Stimulated activated CD4-positive, alpha-beta T cell treated with anti-CD3 and anti-CD28 coated beads, Interleukin-15, amount 100 ng/mL, for 48 hours (primary cell): ENCODE measurements around the gene KRTAP5-2.
A peak's percentile ranks its signal among the peaks of the same experiment; 100 is the strongest.
"Not testable (repeated sequence)": the region's sequence is repeated elsewhere in the genome, so short reads cannot be mapped to it uniquely, and the experiment has no call there.

Source experiments
- DNase-seq, 2 donors: peaks; one replicate each; pipeline ENCODE4 v3.0.0-alpha.2; 2020; ENCODE audit warnings: low read depth in 2 of 2

The KRTAP5-2 gene

DNA sequence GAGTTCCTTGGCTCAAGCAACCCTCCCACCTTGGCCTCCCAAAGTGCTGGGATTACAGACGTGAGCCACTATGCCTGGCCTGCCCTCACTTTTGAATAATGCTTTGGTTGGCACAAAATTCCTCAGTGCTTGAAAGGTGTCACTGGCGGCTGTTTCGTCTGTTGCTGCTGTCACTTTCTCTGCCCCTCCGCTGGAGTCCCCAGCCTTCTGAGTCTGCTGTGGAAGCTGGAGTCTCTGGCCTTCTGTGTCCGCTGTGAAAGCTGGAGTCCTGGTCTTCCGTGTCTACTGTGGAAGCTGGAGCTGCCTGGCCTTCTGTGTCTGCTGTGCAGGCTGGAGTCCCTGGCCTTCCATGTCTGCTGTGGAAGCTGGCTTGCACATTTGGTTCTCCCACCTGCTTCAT is 8.1 kb downstream of the KRTAP5-2 start:
- no peak for DNase-seq

DNA sequence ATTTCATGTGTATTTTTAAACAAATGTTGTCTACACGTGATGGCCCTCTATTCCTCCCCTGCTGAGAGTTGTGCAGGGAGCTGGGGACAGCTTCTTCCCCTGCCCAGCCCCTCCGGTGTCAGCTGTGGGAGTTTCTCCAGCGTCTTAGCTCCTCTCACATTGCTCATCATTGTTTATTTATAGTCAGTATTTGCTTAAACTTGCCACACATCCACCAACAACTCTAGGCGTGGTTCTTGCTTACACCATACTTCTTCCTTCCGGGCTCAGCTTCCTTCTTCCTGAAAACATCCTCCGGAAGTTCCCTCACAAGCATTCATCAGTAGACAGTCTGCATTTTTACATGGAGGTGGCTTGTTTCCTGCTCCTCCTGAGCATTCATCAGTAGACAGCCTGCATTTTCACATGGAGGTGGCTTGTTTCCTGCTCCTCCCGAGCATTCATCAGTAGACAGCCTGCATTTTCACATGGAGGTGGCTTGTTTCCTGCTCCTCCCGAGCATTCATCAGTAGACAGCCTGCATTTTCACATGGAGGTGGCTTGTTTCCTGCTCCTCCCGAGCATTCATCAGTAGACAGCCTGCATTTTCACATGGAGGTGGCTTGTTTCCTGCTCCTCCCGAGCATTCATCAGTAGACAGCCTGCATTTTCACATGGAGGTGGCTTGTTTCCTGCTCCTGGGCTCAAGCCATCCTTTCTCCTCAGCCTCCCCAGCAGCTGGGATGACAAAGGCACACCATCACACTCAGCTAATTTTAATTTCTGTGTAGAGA is 8.7 kb downstream of the KRTAP5-2 start:
- DNase-seq, result not testable (repeated sequence)

DNA sequence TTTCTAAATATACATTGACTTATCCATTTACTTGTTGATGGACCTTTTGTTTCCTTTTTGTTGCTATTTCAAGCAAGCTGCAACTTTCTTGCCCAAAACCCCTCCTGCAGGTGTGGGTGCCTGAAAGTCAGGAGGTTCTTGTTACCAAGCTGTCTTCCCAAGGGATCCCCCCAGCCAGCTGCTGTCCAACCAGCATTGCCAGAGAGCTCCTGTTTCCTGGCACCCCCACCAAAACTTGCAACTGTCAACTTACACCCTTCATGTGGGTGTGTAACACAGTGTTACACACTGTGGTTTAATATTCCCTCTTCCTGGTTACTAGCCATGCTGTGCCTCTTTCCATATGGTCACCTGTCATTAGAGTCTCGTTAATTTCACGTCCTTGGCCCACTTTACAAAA is 11.4 kb downstream of the KRTAP5-2 start:
- DNase-seq, result no peak

DNA sequence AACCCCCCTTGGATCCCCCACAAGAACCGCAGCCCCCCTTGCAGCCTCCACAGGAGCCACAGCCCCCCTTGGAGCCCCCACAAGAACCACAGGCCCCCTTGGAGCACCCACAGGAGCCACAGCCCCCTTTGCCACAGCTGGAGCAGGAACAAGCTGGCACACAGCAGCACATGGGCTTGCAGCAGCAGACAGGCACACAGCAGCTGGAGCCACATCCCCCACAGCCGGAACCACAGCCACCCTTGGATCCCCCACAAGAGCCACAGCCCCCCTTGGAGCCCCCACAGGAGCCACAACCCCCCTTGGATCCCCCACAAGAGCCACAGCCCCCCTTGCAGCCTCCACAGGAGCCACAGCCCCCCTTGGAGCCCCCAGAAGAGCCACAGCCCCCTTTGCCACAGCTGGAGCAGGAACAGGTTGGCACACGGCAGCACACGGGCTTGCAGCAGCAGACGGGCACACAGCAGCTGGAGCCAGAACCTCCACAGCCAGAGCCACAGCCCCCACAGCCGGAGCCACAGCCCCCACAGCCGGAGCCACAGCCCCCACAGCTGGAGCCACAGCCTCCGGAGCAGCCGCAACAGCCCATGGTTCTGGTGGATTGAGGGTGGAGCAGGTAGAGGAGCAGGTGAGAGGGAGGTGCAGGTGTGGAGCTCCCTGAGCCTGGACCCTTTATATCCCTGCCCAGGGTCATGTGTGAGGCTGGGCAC is 13.3 kb downstream of the KRTAP5-2 start, which contains the start of gene KRTAP5-1:
Gene KRTAP5-1, minus strand, starts transcription at position 623 of the 710 bp plus-strand sequence. Its CDS starts 34 bp downstream, at position 589.
- DNase-seq, result not testable (repeated sequence)

DNA sequence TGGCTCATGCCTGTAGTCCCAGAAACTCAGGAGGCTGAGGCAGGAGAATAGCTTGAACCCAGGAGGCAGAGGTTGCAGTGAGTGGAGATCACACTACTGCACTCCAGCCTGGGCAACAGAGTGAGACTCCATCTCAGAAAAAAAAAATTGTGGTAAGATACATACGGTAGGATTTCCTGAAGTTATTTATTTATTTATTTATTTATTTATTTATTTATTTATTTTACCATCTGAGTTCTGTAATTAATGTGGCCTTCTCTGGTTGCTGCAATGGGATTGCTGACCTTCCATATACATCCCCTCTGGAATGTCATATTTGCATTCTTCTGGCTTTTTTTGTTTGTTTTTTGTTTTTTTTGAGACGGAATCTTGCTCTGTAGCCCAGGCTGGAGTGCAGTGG is 15.2 kb downstream of the KRTAP5-2 start:
- DNase-seq, result not testable (repeated sequence)

DNA sequence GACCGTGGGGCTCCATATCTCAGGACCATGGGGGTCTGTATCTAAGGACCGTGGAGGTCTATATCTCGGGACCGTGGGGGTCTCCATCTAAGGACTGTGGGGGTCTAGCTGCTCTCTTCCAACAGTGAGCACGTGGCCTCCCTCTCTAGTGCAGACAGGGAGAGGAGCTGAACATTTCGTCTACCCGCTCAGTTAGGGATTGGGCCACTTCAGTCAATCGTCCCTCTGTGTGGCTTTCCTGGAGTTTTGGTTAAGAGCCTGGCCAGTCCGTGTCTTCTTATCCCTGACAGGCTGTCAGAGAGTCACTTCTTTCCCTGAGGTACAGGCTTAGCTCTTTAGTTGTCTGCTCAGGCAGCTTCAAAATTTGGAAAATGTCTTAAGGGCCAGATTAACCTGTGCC is 16.1 kb downstream of the KRTAP5-2 start:
- no peak for DNase-seq

DNA sequence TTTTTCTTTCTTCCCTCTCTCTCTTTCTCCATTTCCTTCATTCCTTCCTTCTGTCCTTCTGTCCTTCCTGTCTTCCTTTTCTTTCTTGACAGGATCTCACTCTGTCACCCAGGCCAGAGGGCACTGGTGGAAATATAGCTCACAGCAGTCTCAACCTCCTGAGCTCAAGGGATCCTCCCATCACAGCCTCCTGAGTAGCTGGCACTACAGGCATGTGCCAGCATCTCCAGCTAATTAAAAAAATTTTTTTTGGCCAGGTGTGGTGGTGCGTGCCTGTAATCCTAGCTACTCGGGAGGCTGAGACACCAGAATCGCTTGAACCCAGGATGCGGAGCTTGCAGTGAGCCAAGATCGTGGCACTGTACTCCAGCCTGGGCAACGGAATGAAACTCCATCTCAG is 21.3 kb downstream of the KRTAP5-2 start:
- DNase-seq, result no peak

DNA sequence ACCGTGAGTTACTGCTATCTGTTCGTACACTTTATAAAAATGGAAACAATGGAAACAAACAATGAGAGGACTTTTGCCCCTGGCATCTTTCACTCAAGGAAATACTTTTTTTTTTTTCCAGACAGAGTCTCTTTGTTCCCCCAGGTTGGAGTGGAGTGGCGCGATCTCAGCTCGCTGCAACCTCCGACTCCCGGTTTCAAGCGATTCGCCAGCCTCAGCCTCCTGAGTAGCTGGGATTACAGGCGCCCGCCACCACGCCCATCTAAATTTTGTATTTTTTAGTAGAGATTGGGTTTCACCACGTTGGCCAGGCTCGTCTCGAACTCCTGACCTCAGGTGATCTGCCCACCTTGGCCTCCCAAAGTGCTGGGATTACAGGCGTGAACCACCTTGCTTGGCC is 22.3 kb downstream of the KRTAP5-2 start:
- DNase-seq, result not testable (repeated sequence)

DNA sequence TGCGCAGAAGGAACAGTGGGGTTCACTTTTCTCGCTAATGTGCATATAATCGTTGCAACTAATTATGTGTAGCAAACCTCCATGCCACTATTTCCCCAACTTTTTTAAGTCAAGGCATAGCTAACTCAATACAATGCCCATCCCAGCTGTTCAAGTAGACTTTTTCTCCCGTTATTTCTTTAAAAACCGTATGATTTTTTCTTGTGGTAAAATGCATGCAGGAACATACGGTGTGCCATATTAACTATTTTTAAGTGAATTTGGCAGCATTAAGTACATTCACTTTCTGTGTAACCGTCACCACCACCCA is 23.2 kb downstream of the KRTAP5-2 start:
- DNase-seq, result no peak

DNA sequence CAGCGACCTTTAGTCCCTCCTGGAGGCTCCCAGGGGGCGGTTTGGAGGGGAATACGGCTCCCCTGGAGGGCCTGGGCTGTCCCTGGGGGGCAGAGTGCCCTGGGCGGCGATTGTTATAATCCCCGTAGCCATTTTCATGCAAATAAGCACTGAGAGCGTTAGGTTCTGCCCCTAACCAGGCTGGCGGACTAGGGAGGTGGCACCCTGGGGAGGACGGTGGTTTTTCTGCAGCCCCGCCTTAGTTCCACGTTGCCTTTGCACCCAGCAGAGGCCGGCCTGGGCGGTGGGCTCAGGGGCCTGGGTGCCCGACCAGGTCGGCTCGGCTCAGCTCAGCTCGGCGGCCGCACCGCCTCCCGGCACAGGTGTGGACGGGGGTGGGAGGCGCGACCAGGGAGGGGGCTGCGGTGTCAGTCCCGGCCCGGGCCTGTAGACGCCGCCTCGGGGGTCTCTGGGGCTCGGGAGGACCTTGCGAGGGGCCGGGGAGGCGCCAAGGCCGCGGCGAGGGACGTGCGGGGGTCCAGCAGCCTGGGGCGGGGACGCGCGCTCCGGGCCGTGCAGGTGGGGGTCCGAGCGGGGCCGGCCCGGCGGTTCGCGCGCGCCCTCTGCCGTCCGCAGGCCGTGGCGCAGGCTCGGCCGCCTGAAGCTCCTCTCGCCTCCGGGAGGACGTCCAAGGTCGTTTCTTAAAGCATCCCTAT is 23.7 kb downstream of the KRTAP5-2 start:
- peak in 1 of 2 donors; percentile 26 for DNase-seq

DNA sequence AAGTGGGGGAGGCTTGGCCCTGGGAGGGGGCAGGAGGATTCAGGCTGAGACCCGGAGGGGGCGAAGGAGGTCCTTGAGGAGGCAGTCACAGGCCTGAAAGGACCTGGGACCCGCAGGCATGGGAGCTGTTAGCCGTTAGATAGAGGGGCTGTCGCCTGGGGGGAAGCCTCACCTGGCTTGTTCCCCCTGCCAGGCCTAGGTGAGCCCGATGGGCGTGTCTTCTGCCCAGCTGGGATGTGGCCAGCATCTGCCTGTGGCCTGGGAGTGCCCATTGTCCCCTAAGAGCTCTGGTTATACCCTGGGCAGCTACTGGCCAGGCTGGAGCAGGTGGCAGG is 24.2 kb downstream of the KRTAP5-2 start:
- DNase-seq, result no peak

DNA sequence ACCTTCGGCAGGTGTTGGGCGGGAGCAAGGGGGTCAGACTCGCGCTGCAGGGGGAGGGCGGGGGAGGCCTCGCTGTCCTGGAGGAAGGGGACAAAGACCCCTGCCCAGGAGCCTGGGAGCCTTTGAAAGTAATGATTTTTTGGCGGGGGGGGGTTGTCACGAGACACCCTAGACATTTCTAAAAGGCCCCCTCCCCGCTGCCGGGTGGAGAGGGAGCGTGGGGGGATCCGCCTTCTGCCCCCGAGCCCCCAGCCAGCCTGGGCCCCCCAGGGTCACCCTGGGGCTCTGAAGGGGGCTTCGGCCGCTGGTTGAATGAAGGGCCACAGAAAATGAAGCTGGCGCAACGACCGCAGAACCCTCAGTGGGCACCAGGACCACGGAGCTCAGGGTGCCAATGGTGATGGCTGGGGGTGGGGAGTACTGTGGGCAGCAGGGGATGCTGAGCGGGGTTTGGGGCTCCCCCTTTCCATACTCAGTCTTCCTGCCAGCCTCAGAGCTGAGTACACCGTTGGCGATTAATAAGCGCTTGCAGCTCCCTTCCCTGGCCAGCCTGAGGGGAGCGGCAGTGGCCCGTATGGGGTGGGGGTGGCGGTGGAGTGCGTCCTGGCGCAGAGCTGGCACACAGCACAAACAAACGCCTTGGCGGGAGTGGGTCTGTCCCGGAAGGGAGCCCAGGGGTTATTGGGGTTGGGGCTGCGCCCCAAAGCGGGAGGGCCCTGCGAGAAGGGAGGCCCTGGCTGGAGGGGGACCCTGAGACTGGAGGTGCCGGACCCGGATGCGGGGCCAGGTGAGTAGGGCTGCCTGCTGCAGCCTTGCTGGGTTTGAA is 24.8 kb downstream of the KRTAP5-2 start:
- DNase-seq, result no peak

DNA sequence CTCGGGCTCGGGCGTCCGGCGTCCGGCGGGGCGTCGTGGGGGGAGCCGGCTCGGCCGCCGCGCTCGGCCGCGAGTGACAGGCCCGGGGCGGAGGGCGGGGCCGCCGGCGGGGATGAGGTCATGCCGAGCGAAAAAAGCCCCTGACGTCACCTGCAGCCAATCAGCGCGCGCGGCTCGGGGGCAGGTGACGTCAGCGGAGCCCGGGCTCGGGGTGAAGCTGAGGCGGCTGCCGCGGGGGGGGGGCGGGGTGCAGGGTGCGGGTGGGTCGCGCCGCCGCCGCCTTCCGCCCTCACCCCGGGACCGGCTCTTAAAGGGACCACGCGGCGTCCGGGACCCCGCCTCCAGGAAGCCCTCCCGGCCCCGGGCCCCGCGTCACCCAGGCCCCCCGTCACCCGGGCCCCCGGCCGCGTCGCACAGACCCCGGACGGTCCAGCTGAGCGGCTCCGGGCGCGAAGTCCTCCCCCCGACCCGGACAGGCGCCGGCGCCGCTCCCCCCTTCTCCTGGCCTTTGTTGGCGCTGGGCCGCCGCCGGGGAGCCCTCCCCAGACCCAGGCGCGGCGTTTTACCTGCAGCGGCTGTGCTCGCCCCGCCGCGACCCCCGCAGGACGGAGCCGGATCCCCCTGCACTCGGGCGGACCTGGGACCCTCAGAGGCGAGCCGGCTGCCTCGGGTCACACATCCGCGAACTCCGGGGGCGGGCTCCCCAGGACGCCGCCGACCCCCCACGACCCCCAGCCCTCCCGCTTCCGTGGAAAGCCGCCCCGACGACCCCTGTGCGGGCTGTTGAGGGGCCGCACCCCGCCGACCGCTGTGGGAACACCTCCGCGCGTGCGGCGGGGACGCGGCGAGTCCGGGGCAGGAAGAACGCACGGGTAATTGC is 25.7 kb downstream of the KRTAP5-2 start, which contains the start of gene DUSP8:
Gene DUSP8, minus strand, starts transcription at position 75 of the 880 bp plus-strand sequence. CDS start 6,445 bp downstream, outside the sequence.
- peak; percentile 80 to 87 for DNase-seq

DNA sequence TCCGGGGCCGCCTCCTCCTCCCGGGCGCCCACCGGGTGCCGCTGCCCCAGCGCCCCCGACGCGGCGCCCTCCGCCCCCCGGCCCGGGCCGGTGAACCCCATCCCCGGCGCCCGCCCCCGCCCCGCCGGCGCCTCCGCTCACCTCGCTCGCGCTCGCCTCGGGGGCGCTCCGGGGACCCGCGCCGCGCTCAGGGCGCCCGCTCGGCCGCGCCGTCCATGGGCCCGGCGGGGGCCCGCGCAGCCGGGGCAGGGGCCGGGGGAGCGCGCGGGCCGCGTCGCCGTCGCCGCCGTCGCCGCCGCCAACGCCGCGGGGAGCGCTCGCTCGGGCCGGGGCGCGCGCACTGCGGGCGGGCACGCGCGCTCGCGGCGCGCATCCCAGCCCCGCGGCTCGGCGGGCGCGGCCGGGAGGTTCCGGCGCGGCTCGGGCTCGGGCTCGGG is 26.3 kb downstream of the KRTAP5-2 start:
- no peak for DNase-seq

DNA sequence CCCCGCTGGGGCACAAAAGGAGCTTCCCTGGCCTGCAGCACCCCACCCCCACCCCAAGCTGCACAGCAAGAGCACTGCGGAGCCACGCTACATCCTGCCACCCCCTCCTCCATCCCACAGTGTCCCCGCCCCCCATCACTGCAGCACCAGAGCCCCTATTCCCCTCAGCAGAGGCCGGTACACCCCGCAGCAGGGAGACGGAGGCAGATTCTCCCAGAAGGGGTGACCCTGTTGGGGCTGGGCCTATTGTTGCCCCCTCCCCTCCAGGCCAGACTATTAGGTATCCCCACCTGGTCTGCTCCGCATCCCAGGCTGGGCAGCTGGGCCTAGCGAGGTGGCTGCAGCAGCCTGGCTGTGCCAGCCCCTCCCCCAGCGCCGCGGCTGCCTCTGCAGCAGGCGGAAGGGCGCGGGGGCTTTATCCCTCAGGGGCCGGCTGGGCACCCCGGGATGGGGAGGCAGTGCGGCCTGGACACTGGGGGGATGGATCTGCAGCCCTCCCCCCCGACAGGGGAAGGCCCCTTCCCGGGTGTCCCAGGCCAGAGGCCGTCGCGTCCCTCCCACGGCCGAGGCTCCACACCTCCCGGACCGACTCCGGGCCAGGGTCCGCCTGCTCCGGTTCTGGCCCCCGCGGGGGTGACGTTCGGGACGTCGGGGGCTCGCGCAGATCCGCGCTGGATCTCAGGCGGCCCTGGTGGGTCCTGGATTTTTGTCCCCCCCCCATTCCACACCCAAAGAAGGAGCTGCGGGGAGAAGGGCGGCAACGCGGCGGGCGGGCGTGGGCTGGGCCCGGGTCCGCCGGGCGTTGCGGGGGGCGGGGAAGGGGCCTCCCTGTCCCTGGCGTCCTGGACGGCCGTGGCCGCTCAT is 27.0 kb downstream of the KRTAP5-2 start:
- no peak for DNase-seq

DNA sequence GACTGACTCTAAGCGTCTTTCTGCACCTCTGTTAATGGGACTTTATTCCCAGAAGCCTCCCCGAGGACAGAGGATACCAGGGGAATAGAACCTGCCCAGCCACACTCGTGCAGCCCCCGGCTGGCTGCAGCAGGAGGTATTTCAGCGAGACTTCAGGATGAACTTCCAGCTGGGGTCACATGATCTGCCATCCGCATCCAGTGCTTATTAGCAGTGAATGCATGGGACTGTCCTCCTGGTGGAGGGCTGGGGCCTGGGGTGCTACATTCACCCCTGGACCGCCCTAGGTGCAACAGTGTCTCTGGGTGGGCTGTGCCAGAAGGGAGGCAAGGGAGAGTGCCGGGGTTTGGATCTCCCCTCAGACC is 27.6 kb downstream of the KRTAP5-2 start:
- no peak for DNase-seq

DNA sequence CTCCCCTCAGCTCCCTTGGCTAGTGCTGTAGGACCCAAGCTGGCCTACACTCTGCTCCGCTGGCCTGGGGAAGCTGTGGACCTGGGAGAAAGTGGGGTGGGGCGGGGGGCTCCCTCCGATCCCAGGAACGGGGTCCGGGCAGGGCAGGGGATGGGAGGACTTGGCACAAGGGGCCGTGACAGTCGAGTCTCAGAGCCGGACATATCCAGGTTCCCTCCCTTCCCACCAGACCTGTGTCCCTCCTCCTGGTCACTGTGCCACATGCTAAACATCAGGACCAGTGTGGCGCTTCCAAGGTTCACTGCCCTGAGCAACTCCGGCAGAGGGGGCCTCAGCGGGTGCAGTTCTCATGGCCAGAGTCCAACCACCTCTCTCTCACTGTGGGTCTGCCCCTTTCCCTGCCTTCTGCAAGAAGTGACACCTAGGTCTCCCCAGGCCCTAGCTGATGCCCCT is 28.1 kb downstream of the KRTAP5-2 start:
- DNase-seq, result no peak

DNA sequence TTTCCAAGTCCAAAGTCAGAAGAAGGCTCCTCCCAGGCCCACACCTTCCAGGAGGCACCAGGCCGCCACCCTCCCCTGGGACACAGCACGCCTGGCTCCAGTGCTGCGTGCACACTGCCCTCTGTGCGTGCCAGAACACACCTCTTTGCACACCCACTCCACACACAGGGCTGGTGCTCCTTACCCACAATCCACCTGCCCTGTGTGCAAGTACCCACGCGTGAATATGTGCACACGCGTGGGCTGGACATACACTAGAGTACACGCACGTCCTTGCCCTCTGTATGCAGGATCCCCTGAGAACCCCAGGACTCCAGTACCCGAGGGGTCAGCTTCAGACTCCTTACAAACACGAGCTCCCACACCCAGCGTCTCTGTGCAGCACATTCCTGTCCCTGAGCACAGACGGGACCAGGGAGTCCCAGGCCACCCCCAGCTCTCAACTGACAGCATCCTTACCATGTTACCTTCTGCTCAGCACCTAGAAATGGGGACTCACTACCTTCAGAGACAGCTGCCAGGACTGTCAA is 28.8 kb downstream of the KRTAP5-2 start:
- DNase-seq, result no peak

DNA sequence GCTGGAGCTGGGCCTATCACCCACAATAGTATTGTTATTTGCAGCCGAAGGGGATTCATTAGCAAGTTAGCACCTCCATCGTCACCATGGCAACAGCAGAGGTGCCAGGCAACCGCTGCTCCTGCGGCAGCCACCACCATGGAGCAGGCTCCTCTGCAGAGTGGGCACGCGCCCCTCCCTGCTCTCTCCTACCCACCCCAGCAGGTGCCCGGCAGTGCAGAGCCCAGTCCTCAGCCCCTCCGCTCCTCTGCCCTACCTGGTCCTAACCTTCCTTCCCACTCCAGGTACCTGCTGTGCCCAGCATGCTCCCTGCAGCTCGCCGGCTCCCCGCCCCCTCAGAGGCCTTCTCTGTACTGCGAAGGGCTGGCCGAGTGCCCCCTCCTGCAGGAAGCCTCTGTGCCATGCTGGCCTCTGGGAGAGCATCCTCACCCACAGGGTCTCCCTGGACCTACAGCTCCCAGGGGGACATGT is 29.6 kb downstream of the KRTAP5-2 start:
- no peak for DNase-seq
